ENCODE measurements around the gene MACIR.
A peak's percentile ranks its signal among the peaks of the same experiment; 100 is the strongest.

Gene MACIR

DNA sequence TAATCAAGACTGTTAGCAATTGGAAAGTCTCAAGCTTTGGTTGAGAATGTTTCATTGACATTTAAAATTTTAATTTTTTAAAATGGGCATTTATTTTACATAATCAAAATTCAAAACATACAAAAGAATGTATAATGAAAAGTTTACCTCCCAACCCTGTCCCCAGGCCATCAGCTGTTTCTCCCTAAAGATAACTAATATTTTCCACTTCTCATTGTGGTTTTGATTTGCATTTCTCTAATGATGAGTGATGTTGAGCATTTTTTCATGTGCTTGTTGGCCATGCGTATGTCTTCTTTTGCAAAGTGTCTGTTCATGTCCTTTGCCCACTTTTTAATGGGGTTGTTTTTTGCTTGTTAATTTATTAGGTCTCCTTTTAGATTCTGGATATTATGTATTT is 11.4 kb upstream of the MACIR start:
- no peak for DNase-seq

DNA sequence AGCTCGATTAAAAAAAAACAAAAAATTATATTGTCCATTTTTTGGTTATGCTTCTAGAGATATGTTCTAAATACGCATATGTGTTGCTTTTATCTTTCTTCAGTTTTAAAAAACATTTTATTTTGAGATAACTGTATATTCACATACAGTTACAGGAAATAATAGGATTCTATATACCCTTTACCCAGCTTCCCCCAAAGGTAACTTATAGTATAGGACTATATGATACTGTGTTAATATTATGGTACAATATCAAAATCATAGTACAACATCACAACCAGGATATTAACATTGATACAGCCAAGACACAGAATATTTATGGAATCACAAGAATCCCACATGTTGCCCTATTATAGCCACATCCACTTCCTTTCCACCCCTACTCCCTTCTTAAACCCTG is 9.5 kb upstream of the MACIR start:
- no peak for DNase-seq

- DNase-seq = no peak
Observed at GRCh38 chr5:103254921-103255320, 3.6 kb upstream of the MACIR start.

GRCh38 chr5:103255691-103256090 is 2.9 kb upstream of the MACIR start:
- no peak for DNase-seq

GRCh38 chr5:103256178-103256577 is 2.4 kb upstream of the MACIR start:
- no peak for DNase-seq

- DNase-seq = peak; percentile 57 to 68
Observed at GRCh38 chr5:103258957-103259704, 568 bp downstream of the MACIR start.

GRCh38 chr5:103259705-103260355 is 1.3 kb downstream of the MACIR start:
- no peak for DNase-seq

- DNase-seq = no peak
Observed at GRCh38 chr5:103260951-103261350, 2.4 kb downstream of the MACIR start.

DNA sequence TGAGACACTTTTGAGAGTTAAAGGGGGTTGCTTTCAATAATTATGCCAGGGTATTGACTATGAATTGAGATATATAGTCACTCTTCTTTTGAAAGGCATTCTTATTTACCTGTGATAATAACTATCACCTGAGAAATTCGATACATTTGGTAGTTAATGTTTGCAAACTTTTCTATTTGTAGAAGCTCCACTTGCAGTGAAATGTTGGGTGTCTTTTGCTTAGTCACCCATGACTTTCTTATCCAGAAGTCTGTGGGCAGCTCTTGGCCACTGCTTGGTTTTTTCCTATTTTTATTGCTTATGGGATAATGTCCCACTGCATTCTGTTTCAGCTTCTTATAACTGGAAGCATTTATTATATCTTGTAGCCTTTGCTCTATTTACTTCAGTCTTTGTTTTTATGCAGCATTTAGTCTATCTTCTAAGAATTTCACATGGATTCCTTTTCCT is 3.9 kb downstream of the MACIR start:
- no peak for DNase-seq

DNA sequence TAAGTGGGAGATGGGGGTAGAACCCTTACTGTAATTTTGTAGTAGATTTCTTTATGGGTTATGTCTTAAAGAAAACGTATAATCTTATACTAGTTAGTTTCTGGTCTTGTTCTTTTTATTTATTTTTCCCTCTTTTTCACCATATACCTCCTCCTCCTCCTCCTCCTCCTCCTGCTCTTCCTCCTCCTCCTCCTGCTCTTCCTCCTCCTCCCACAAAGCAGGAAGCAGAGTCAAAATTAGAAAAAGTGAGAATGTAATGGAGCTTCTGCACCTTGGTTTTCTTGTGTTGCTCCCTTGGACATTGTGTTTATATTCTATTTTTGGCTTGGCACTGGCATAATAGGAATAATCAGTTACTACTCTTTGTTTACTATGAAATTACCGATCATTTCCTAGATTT is 4.5 kb downstream of the MACIR start:
- DNase-seq = no peak

DNA sequence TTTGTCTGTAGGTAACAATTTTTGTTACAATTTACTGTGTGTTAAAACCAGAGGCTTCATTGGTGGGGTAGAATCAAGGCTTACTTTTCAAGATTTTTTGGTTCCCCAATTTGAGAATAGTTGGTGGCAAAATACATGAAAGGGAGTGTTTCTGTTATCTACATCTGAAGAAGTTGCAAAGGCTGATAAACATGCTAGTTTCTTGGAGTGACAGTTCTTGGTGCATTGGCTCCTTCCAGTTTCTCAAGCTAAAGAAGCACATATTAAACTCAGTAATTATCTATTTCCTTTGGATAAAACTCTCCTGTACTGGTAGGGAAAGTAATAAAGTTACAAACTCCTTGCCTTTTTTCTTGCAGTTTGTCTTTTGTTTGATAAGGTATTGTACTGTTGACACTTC is 5.9 kb downstream of the MACIR start:
- DNase-seq = no peak

GRCh38 chr5:103270581-103270980 is 12.0 kb downstream of the MACIR start:
- DNase-seq = no peak

DNA sequence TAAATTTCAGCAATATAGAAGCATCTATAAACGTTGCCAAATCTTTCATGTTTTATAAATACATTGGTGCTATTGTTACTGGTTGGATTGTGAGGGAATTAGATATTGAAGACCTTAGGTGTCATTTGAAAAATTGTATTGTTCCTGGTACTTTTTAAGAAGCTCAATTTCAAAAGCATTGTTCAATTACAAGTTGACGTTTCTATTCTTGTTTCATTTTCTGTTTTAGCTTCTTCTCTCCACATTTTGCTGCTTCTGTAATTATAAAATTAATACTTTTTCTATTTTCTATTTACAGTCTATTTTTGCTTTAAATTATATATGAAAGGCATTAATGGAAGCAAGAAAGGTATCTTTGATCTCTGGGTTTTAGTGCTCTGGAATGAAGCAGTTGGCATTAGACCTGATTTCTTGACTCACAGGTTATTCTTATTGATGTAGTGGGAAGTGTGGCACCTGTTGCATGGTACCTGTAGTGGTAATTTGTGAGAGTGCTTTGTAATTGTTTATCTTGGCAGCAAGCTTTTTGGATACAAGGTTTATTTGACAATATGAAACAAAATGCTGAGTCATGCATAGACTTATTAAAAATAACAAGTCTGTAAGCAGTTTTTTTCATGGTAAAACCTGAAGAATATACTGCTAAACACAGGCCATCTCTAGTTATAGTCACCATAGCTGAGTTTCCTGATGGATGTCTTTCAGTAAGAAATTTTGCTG is 13.2 kb downstream of the MACIR start:
- no peak for DNase-seq

GRCh38 chr5:103272377-103272776 is 13.8 kb downstream of the MACIR start:
- no peak for DNase-seq

- DNase-seq = no peak
Observed at GRCh38 chr5:103273952-103274351, 15.4 kb downstream of the MACIR start.

- no peak for DNase-seq
Observed at GRCh38 chr5:103275851-103276250, 17.3 kb downstream of the MACIR start.

GRCh38 chr5:103280967-103281366 is 22.4 kb downstream of the MACIR start:
- no peak for DNase-seq

DNA sequence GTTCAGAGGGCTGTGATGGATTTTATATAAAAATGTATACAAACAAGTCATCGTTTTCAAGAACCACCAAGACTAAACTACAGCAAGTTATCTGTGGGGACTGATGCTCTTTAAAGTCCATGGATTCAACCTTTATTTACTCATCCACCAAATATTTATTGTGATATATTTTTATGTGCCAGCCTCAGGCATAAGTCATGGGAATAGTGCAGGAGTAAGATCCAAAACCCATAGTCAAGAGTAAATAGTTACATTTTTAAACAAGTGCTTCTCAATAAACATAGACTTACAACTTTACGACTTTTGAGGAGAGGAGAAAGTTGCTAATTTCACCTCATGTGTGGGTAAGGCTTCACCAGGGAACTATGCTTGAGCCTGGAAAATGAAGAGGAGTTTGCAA is 24.6 kb downstream of the MACIR start:
- DNase-seq = no peak

- no peak for DNase-seq
Observed at GRCh38 chr5:103283869-103284268, 25.3 kb downstream of the MACIR start.

- no peak for DNase-seq
Observed at GRCh38 chr5:103286622-103287021, 28.1 kb downstream of the MACIR start.

DNA sequence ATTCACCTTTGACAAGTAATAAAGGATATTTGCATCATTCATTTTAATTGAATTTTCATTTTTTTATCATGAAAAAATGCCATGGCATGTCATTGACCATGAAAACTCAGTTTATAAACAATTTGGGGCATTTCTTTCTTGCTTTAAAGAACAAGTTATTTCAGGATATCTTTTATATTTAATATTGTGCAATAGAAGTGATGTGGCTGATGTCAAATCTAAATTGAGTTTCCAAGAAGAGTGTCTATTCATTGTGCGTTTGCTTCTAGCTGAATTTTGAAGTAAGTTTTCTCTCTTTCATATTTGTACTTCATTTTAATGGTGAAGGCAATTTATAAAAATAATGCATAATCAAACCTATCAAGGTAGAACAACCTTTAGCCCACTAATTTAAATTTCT is 30.5 kb downstream of the MACIR start:
- DNase-seq = no peak

DNA sequence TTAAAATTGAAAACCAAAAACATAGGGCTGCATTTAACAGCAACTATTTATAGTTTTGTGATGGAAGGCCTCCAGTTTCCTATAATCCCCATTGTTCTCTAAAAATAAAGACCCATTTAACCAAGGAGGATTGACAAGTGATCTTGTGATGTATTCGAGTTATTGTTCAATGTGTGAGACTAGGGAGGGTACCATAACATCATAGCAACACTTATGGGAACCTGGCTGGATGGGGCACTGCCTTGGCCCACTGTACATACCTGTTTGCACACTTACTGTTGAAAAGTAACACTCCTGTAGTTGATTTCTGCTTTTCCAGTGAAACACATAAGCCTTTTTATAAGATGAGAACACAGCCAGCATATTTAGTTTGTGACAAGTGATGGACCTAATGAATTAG is 32.3 kb downstream of the MACIR start:
- DNase-seq = no peak

DNA sequence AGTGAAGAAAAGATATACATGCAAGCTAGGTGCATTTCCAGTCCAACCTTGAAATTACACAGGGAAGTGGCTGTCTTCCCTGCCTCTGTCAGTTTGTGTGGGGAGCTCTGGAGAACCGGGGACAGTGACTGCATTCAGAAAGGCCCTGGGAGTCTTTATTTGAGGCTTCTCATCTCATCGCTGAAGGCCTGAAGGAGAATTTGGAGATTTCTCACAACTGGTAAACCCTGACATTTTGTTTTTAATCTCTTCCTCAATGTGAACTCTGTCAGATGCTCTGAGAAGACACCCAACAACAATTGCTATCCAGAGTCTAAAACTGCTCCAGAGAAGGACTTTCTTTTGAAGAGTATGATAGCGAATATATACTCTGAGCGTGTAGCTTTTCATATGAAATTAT is 33.0 kb downstream of the MACIR start:
- no peak for DNase-seq

- no peak for DNase-seq
Observed at GRCh38 chr5:103293099-103293498, 34.5 kb downstream of the MACIR start.
